CD4-positive, alpha-beta memory T cell (primary cell): ENCODE measurements around the gene RGSL1. TPM values are rescaled to one million over a fixed set of nuclear protein-coding genes. Genes with fewer than 3 reads are reported as not detected.

Experiments
- CTCF ChIA-PET: fragments of 350-600 bp; sonication (Branson Sonifier 250); formaldehyde crosslinking; loops from one replicate; lab custom pipeline; 2021; ENCODE audit warnings: inconsistent platforms; ENCODE audit not compliant: partially characterized antibody; lab: Charles Lee
- POLR2A ChIA-PET: fragments of 350-600 bp; sonication (Branson Sonifier 250); formaldehyde crosslinking; loops from one replicate; lab custom pipeline; 2021; ENCODE audit not compliant: partially characterized antibody; lab: Charles Lee
- DNase-seq, 5 donors: peaks; one replicate each; pipeline versions ENCODE4 v3.0.0 to v3.0.0-alpha.2; 2020 to 2022; ENCODE audit warnings: mixed read lengths in 1 of 5
- H3K27ac ChIP-seq: one replicate; pipeline ENCODE4 v1.7.0; 2013; ENCODE audit warnings: low read depth, low read length
- H3K27me3 ChIP-seq: 2 replicates; pipeline ENCODE4 v1.7.0; 2013; ENCODE audit warnings: mild to moderate bottlenecking, low read length, moderate library complexity; ENCODE audit not compliant: insufficient read depth
- H3K36me3 ChIP-seq: 2 replicates; pipeline ENCODE4 v1.7.0; 2013; ENCODE audit warnings: mild to moderate bottlenecking, low read length, moderate library complexity; ENCODE audit not compliant: insufficient read depth
- H3K4me1 ChIP-seq: 2 replicates; pipeline ENCODE4 v1.7.0; 2013; ENCODE audit warnings: mild to moderate bottlenecking, low read length, moderate library complexity; ENCODE audit not compliant: insufficient read depth
- H3K4me3 ChIP-seq, 2 donors: one replicate each; pipeline ENCODE4 v1.7.0; 2013; ENCODE audit warnings: low read length in 2 of 2, mild to moderate bottlenecking in 1 of 2
- H3K9me3 ChIP-seq, 2 donors: one replicate each; pipeline ENCODE4 v1.7.0; 2013; ENCODE audit warnings: low read length in 2 of 2, control low read depth in 1 of 2; ENCODE audit not compliant: control insufficient read depth in 1 of 2
- H3K27ac Mint-ChIP-seq, 7 donors: one replicate each; pipeline ENCODE4 v1.8.0; 2020 to 2021; ENCODE audit warnings: mixed read lengths in 7 of 7, mild to moderate bottlenecking in 6 of 7, inconsistent platforms in 3 of 7, moderate library complexity in 3 of 7
- H3K27me3 Mint-ChIP-seq, 2 donors: one replicate each; pipeline ENCODE4 v1.8.0; 2020 to 2021; ENCODE audit warnings: mixed read lengths in 2 of 2
- H3K36me3 Mint-ChIP-seq, 2 donors: one replicate each; pipeline ENCODE4 v1.8.0; 2020 to 2021; ENCODE audit warnings: mixed read lengths in 2 of 2, inconsistent platforms in 1 of 2, mild to moderate bottlenecking in 1 of 2
- H3K4me1 Mint-ChIP-seq, 4 donors: one replicate each; pipeline ENCODE4 v1.8.0; 2020 to 2021; ENCODE audit warnings: mixed read lengths in 4 of 4, mild to moderate bottlenecking in 1 of 4
- H3K4me3 Mint-ChIP-seq, 8 donors: one replicate each; pipeline ENCODE4 v1.8.0; 2020 to 2021; ENCODE audit warnings: mixed read lengths in 8 of 8, mild to moderate bottlenecking in 7 of 8, moderate library complexity in 6 of 8, inconsistent platforms in 3 of 8
- H3K9me3 Mint-ChIP-seq, 8 donors: one replicate each; pipeline ENCODE4 v1.8.0; 2020 to 2021; ENCODE audit warnings: mixed read lengths in 8 of 8, mild to moderate bottlenecking in 5 of 8, inconsistent platforms in 3 of 8, moderate library complexity in 1 of 8
- intact Hi-C: fragments of 100-400 bp; cut with micrococcal nuclease; formaldehyde crosslinking; loops from one replicate; pipeline ENCODE4 v1.15.1; 2023
- polyA plus RNA-seq, 2 donors: library from polyadenylated mRNA; unstranded; fragments of 300-500 nt; fragmentation: Illumina TruSeq; gene quantifications; one replicate each; pipeline ENCODE4 v1.2.3, GENCODE V29; 2021
- total RNA-seq, 2 experiments: library from RNA; stranded (reverse); gene quantifications; one replicate each; pipeline ENCODE4 v1.2.3, GENCODE V29; 2021

RGSL1 gene
- total and polyA plus RNA-seq, 4 experiments from 2014 or later = 0.07 TPM; not detected in 3

DNA sequence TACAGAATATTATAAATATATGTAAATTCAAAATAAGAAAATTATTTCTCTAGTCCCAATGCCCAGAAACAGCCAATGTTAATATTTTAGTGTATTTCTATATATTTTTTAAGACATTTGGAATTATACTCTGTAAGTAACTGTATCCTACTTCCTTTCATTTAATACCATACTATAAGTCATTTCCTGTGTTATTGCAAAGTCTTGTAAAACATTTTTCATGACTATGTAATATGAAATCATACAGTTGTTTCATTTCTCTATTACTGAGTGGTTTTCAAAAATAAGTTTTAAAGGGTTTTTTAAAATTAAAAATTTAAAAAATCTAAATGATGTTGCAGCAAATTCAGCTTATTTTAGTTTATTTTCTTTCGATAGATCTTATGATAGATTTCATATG lies 137.1 kb downstream of the RGSL1 start:
- Histone ChIP-seq H3K27ac (no peak overlapping the region), H3K9me3 (no peaks in the 10 kb centered on the region), H3K4me3 (no peak overlapping the region), H3K4me1 (peaks cover 60% of the 10 kb centered on the region), H3K36me3 (peaks cover 7% of the 10 kb centered on the region), H3K27me3 (no peaks in the 10 kb centered on the region)
- Mint-ChIP-seq H3K27me3 (no peaks in the 10 kb centered on the region), H3K36me3 (peaks cover 47 to 61% of the 10 kb centered on the region in 2 donors), H3K9me3 (peaks cover 0 to 4% (median 0%) of the 10 kb centered on the region in 8 donors), H3K27ac (peak overlapping the region in 1 of 7 donors; percentile 96), H3K4me1 (peaks cover 48 to 77% (median 61%) of the 10 kb centered on the region in 4 donors), H3K4me3 (peak overlapping the region in 1 of 8 donors; percentile 27)
- ChIA-PET POLR2A (interaction anchor here (3.0 kb wide), 1 partner anchor 17 kb away, joined by 27 read pairs; the partner anchor contains the start of gene RGS16), CTCF (interaction anchor here (5.4 kb wide), 1 partner anchor 198 kb away, joined by 69 read pairs; no protein-coding TSS in a partner anchor)
- DNase-seq = no peak
- intact Hi-C loops = no loop called here

DNA sequence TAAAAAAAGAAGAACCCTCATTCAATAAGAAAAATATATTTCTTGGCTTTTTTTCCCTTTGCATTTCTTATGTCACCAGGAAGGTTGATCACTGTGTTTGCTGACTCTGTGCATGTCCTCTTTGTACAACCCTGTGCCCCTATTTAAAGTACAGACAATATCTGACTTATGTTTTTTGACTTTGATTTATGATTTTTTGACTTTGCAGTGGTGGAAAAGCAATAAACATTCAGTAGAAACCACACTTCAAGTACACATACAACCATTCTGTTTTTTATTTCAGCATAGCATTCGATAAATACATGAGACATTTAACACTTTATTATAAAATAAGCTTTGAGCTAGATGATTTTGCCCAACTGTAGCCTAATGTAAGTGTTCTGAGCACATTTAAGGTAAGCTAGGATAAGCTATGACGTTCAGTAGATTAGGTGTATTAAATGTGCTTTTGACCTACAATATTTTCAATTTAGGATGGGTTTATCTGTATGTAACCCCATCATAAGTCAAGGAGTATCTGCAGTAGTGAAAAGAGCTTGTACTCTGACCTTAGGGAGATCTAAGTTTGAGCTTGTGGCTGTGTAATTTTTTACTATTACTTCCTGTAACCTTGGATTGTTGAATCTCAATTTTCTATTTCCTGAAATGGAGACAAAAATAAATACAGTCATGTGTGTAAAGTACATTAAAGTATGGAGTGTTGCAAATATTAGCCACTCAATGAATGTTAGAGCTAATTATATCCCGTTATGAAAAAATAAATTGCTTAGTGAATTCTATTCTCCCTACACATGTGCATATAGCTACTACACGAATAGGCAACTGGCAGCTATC lies 137.9 kb downstream of the RGSL1 start:
- H3K4me3 ChIP-seq = peak overlapping the region; percentile 93 to 94
- Mint-ChIP-seq H3K27ac (peak overlapping the region; percentile 96 to 100 (median 99)), H3K9me3 (peaks cover 0 to 4% (median 0%) of the 10 kb centered on the region in 8 donors), H3K4me1 (peaks cover 44 to 69% (median 55%) of the 10 kb centered on the region in 4 donors), H3K36me3 (peaks cover 41 to 54% of the 10 kb centered on the region in 2 donors), H3K4me3 (peak overlapping the region; percentile 93 to 99 (median 96)), H3K27me3 (no peaks in the 10 kb centered on the region)
- no peaks in the 10 kb centered on the region for H3K27me3 ChIP-seq
- intact Hi-C loops = loop anchor here (1.0 to 2.0 kb wide), 3 partner anchors 16 to 559 kb away; partner anchors contain the start of genes DHX9 and RGS16
- DNase-seq = no peak
- H3K4me1 ChIP-seq = peaks cover 57% of the 10 kb centered on the region
- H3K9me3 ChIP-seq = no peaks in the 10 kb centered on the region
- H3K27ac ChIP-seq = peak overlapping the region; percentile 98
- CTCF ChIA-PET = interaction anchor here (0.8 to 5.4 kb wide), 8 partner anchors 8 to 444 kb away, joined by 3 to 69 read pairs (median 4); no protein-coding TSS in a partner anchor
- POLR2A ChIA-PET = interaction anchor here (0.8 to 3.3 kb wide), 9 partner anchors 13 to 558 kb away, joined by 3 to 31 read pairs (median 12); partner anchors contain the start of genes DHX9, NPL and RGS16
- no peaks in the 10 kb centered on the region for H3K36me3 ChIP-seq

DNA sequence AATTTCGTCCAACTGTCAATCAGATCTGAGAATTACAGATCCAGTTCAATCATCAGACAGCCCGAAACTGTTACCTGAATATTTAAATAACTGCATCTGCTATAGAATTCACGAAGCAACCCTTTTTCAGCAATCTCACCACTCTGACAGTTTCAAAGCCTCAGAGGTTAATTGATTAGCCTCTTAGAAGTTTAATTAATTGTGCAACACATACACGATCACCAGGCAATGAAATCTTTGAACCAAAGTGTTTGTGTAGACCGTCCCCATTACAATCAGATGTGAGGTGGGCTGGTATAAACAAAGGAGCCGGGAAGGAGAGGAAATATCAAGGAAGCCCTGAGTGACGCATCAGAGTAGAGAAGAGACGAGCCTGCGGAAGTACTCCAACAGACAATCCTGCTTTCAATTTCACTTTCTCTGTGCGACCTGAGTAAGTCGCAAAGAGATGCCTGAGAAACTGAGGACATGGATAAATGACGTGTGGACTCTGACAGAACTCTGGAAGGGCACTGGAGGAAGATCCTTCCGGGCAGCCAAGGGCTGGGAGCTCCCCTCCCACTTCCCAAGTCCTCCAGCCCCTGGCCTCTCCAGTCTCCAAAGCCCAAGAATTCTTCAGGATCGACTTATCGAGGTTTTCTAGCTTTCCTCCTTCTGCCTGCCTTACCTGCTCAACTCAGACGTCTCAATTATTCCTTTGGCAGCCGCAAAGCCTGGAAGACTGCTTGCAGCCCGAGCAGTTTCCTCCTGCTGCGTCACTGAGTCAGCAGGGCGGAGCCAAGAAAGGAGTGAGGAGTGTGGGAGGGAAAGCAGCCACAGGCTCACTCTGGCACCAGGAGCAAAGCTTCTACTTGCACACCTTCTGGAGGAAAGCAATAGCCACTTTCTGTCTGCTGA lies 138.8 kb downstream of the RGSL1 start, which contains the start of gene RNASEL:
Gene RNASEL, minus strand, starts transcription at position 757 of the 897 bp plus-strand sequence. CDS start 2,450 bp downstream, outside the sequence.
- CTCF ChIA-PET = interaction anchor here (0.8 to 5.4 kb wide), 10 partner anchors 7 to 445 kb away, joined by 3 to 69 read pairs (median 4); no protein-coding TSS in a partner anchor
- Mint-ChIP-seq H3K27me3 (no peaks in the 10 kb centered on the region), H3K9me3 (peaks cover 0 to 4% (median 0%) of the 10 kb centered on the region in 8 donors), H3K4me1 (peaks cover 36 to 61% (median 46%) of the 10 kb centered on the region in 4 donors), H3K36me3 (peaks cover 32 to 45% of the 10 kb centered on the region in 2 donors), H3K4me3 (peak within 1 kb of the TSS; percentile 93 to 99 (median 96)), H3K27ac (peak within 1 kb of the TSS; percentile 96 to 100 (median 99))
- Histone ChIP-seq H3K27ac (peak within 1 kb of the TSS; percentile 98), H3K4me3 (peak within 1 kb of the TSS; percentile 93 to 94), H3K4me1 (peaks cover 48% of the 10 kb centered on the region), H3K36me3 (no peaks in the 10 kb centered on the region), H3K9me3 (no peaks in the 10 kb centered on the region), H3K27me3 (no peaks in the 10 kb centered on the region)
- DNase-seq = peak; percentile 60 to 77 (median 71)
- intact Hi-C loops = loop anchor here (1.0 to 2.0 kb wide), 3 partner anchors 16 to 560 kb away; partner anchors contain the start of genes DHX9 and RGS16
- POLR2A ChIA-PET = interaction anchor here (0.8 to 3.3 kb wide), 12 partner anchors 12 to 559 kb away, joined by 3 to 31 read pairs (median 9); partner anchors contain the start of genes DHX9, NPL and RGS16

DNA sequence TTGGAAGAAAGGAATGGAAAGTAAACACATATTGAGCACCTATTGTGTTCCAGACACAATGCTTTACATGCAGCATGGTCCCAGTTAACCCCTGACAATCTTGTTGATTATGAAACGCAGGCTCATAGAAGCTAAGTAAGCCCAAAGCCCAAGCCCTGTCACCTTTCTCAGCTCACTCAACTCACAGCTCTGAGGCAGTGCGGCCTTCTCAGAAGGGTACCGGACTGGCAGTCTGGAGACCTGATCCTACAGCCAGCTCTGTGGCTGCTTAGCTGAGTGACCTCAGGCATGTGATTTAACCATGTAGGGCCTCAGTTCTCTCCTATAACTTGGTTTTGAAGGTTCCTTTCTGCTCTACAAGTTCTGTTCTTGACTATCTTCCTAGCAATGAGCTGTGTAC lies 139.6 kb downstream of the RGSL1 start:
- peak overlapping the region; percentile 96 to 100 (median 99) for H3K27ac Mint-ChIP-seq
- Histone ChIP-seq H3K4me1 (peaks cover 41% of the 10 kb centered on the region), H3K36me3 (no peaks in the 10 kb centered on the region), H3K4me3 (peak overlapping the region; percentile 93 to 94), H3K27me3 (no peaks in the 10 kb centered on the region), H3K9me3 (no peaks in the 10 kb centered on the region), H3K27ac (peak overlapping the region; percentile 98)
- DNase-seq = no peak
- peaks cover 30 to 53% (median 38%) of the 10 kb centered on the region in 4 donors for H3K4me1 Mint-ChIP-seq
- ChIA-PET POLR2A (interaction anchor here (1.3 to 3.3 kb wide), 9 partner anchors 11 to 300 kb away, joined by 3 to 31 read pairs (median 12); partner anchors contain the start of genes NPL and RGS16), CTCF (interaction anchor here (1.2 to 5.4 kb wide), 6 partner anchors 8 to 446 kb away, joined by 3 to 69 read pairs (median 4); no protein-coding TSS in a partner anchor)
- H3K27me3 Mint-ChIP-seq = no peaks in the 10 kb centered on the region
- peak overlapping the region; percentile 93 to 99 (median 96) for H3K4me3 Mint-ChIP-seq
- H3K36me3 Mint-ChIP-seq = peaks cover 24 to 37% of the 10 kb centered on the region in 2 donors
- intact Hi-C loops = loop anchor here (2.0 kb wide), 1 partner anchor 561 kb away; no protein-coding TSS in a partner anchor
- peaks cover 0 to 4% (median 0%) of the 10 kb centered on the region in 8 donors for H3K9me3 Mint-ChIP-seq

DNA sequence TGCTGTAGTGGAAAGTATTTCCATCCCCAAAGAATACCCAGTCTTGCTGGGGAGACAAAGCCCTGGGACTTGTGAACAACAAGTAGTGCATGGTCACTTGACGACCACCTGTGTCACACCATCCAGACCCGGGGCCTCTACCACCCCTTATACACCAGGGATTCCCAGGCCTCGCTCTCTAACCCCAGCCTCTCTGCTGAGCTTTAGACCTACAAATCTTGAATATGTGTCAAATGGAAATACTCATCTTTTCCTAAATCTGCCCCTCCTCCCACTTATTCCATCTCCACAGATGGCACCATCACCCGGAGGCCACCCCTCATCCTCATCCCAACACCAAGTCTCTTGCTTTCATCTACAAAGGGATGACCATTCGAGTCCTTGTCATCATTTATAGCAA lies 140.0 kb downstream of the RGSL1 start:
- Mint-ChIP-seq H3K27me3 (no peaks in the 10 kb centered on the region), H3K4me3 (peak overlapping the region; percentile 93 to 99 (median 96)), H3K27ac (peak overlapping the region; percentile 94 to 100 (median 99)), H3K9me3 (peaks cover 0 to 4% (median 0%) of the 10 kb centered on the region in 8 donors), H3K4me1 (peaks cover 25 to 49% (median 34%) of the 10 kb centered on the region in 4 donors), H3K36me3 (peaks cover 20 to 33% of the 10 kb centered on the region in 2 donors)
- peaks cover 36% of the 10 kb centered on the region for H3K4me1 ChIP-seq
- H3K9me3 ChIP-seq = no peaks in the 10 kb centered on the region
- no peak overlapping the region for H3K4me3 ChIP-seq
- DNase-seq = no peak
- H3K27me3 ChIP-seq = no peaks in the 10 kb centered on the region
- peak overlapping the region; percentile 98 for H3K27ac ChIP-seq
- H3K36me3 ChIP-seq = no peaks in the 10 kb centered on the region
- CTCF ChIA-PET = interaction anchor here (1.1 to 5.4 kb wide), 7 partner anchors 7 to 447 kb away, joined by 3 to 69 read pairs (median 3); no protein-coding TSS in a partner anchor
- POLR2A ChIA-PET = interaction anchor here (1.4 to 3.3 kb wide), 5 partner anchors 14 to 299 kb away, joined by 3 to 31 read pairs (median 27); partner anchors contain the start of genes NPL and RGS16
- intact Hi-C loops = loop anchor here (2.0 kb wide), 1 partner anchor 561 kb away; no protein-coding TSS in a partner anchor
